Measurements from ENCODE around the gene ANKRD28.

ANKRD28 gene

GRCh38 chr3:15660055-15660935 is 137.5 kb downstream of the ANKRD28 start:
- no peak for DNase-seq (ENCODE audit: low read depth)

DNA sequence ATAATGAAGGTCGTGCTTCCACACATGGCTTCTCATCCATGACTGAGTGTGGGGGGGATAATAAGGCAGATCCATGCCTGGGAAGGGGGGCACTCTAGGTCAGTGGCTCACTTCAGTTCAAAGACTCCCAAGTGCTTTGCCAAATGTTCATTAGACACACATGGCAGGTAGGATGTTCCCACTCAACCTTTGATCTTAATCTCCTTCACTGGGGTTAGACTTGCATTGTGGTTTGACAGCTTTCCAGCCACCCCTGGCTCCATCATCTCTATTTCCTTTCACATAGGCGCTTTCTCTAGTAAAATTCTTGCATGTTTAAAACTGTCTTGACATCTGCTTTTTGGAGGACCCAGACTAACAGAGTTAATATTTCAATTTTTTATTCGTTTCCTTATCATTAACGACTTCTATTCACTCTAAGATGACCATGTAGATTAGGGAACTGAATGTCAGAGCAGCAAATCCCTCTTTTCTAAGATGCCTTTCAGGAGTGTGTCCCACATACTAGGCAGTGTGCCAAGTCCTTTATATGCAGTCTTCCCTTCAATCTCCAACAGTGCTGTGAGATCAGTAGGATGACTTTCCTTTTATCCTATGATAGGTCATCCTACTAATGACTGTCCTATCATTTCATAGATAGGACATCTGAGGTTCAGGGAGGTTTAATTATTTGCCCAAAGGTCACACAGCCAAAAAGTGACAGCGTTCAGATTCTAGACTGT is 138.4 kb downstream of the ANKRD28 start:
- DNase-seq (ENCODE audit: low read depth): no peak

GRCh38 chr3:15657016-15657415 is 140.8 kb downstream of the ANKRD28 start:
- DNase-seq (ENCODE audit: low read depth): no peak

DNA sequence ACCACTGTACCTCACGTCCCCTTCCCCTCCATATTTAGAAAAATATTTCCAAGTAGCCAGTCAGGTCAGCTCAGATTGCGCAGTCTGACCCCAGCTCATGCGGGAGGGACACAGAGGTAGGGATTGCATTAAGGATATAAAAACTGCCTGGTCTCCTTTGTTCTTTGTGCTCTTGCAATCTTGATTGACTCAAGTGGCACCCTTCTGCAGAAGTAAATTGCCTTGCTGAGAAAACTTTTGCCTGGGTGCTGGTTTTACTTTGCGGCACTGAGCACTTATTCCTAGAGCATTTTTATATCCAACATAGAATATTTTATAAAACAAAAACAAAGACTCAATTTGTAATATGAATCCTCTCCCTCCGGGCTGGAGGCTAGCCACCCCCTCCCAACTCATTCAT is 141.4 kb downstream of the ANKRD28 start:
- DNase-seq (ENCODE audit: low read depth): no peak

- DNase-seq (ENCODE audit: low read depth): no peak
These were observed 142.9 kb downstream of the ANKRD28 start for GRCh38 chr3:15654891-15655290.

GRCh38 chr3:15654127-15654526 is 143.7 kb downstream of the ANKRD28 start:
- no peak for DNase-seq (ENCODE audit: low read depth)

GRCh38 chr3:15653321-15653720 is 144.5 kb downstream of the ANKRD28 start:
- DNase-seq (ENCODE audit: low read depth): no peak

- no peak for DNase-seq (ENCODE audit: low read depth)
These were observed 146.4 kb downstream of the ANKRD28 start for GRCh38 chr3:15651396-15651795.

DNA sequence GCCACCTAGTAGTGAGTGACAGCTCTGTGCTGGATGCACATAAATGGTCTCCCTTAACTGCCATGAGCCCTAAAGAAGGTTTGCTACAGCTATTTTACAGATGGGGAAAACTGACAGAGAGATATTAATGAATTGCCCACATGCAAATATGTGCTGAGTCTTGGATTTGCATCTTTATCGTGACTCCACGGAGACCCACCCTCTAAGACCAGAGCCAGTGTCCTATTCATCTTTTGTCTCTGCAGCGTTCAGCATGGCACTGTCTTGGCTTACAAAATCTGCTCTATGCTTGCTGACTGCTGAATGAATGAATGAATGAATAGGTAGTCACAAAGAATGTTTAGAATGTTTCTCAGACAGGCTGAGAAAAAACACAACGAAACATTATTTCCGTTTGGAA is 147.9 kb downstream of the ANKRD28 start:
- DNase-seq (ENCODE audit: low read depth): no peak

DNA sequence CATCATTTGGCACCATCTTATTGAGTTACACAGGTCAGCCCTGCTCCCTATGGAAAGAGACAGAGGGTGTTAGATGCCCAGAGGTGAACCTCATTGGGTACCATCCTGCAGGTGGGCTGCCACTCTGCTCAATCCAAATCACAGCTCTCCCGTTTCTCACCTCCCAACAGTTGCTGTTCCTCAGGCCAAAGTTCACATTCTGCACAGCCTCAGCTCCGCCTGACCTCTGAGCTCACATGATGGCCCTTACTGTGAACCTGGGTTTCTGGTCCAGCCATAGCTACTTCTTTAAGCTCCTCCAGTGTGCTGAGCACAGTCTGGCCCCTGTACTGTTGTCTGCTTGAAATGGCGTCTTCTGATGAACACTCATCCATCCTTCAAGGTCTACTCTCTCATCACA is 148.4 kb downstream of the ANKRD28 start:
- no peak for DNase-seq (ENCODE audit: low read depth)

DNA sequence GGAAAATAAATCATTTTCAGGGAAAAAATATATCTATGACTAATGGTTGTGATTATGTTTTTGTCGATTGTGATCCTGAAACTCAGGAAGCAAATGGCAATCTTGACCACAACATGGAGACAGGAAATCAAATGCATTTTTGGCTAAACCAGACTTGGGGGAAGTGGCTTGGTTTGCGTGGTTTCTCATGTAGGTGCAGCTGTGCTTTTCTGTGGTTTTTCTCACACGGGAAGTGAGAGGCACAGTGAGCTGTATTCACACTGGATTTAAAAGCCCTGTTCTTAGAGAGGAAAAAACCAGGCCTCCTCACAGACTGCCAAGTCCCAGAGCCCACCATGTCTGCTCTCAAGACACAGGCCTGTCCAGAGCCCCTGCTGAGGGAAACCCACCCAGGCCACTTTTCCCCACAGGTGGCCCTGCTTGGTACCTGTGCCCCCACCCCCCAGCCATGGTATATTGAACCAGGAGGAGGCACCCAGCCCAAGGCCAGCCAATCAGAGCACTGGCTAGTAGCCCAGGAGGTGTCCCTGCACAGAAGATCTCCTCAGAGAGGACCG is 150.1 kb downstream of the ANKRD28 start:
- peak; percentile 79 for DNase-seq (ENCODE audit: low read depth)

DNA sequence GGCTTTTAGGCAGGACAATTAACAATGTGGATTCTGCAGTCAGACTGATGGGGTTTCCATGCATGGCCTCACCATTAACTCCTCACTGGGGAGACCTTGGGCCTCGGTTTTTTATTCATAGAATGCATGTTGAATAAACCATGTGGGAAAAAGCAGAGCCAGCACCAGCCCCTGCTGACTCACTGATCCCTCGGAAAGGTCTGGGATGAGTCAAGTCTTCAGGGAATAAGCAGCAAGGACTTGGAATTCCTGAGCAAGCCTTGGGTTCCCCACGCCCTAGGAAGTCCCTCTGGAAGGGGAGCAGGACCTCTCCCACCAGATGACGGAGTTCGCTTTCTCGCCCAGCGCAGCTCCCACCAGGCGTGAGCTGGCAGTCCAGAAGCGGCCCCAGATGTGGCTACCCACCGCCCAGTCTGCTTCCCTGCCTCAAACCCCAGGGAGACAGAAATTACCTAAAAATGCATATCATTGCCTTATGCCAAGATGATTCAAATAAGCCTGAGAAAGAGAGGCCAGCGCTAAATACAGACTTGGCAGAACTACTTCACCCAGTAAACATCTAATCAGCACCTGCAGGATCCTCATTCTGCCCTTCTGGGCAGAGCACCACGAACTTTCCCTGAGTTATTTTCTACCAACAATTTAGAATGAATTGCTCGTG is 150.8 kb downstream of the ANKRD28 start:
- DNase-seq (ENCODE audit: low read depth): peak; percentile 98

DNA sequence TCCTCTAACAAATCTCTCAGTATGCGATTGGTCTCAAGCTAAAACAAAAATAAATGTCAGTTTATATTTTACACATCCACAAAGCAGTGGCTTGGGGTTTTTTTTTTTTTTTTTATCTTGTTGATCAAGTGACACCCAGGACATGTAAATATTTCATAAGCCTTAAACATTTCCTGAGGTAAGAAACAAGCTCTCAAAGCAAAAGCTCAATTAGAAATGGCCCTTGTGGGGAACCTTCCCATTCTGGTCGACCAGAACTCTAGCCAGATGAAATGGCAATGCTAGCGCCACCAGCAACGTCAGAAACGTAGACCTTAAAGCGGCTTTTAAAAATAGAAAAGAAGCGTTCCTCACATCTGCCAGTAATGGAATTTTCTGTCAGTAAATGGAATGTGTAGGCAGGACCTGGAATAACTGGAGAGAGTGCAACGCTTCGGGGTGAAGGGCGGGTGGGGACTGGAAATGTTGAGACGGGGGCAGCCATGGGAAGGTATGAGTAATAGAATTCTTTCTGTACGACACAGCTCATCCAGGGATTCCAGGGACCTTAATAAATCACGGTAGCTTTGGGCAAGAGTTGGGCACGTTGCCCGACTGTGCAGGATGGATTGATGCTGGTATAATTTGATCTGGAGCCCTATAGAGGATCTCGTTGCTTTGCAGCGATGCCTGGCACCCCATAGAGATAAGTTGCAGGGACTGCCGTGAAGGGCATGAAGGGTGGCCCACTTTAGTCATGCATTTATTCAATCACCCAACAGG is 151.9 kb downstream of the ANKRD28 start:
- DNase-seq (ENCODE audit: low read depth): peak; percentile 87

- DNase-seq (ENCODE audit: low read depth): no peak
These were observed 152.5 kb downstream of the ANKRD28 start for GRCh38 chr3:15645246-15645645.

- no peak for DNase-seq (ENCODE audit: low read depth)
These were observed 158.9 kb downstream of the ANKRD28 start for GRCh38 chr3:15638891-15639262.

DNA sequence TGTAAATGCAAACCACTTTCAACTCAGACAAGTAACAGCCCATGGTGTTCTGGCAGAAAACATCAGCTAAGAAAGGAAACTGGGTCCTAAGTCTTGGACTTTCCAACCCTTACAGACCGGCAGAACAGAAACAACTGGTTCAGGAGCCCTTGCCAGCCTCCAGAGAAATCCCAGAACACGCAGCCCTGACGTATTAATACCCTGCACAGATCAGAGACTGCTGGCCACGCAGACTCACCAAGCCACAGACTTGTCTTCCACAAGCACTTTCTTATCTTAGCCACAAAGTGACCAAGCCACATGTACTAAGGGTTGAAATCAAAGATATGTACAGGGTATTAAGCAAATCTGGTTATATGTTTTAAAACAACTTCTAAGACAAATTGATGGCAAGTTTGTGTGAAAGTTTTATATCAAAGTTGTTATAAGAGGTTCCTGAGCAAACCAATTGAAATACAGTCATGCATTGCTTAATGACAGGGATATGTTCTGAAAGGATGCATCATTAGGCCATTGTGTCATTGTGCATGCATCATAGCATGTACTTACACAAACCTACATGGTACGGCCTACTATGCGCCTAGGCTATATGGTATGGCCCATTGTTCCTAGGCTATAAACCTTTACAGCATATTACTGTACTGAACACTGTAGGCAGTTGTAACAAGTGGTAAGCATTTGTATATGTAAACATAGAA is 159.4 kb downstream of the ANKRD28 start:
- DNase-seq (ENCODE audit: low read depth): peak; percentile 50

DNA sequence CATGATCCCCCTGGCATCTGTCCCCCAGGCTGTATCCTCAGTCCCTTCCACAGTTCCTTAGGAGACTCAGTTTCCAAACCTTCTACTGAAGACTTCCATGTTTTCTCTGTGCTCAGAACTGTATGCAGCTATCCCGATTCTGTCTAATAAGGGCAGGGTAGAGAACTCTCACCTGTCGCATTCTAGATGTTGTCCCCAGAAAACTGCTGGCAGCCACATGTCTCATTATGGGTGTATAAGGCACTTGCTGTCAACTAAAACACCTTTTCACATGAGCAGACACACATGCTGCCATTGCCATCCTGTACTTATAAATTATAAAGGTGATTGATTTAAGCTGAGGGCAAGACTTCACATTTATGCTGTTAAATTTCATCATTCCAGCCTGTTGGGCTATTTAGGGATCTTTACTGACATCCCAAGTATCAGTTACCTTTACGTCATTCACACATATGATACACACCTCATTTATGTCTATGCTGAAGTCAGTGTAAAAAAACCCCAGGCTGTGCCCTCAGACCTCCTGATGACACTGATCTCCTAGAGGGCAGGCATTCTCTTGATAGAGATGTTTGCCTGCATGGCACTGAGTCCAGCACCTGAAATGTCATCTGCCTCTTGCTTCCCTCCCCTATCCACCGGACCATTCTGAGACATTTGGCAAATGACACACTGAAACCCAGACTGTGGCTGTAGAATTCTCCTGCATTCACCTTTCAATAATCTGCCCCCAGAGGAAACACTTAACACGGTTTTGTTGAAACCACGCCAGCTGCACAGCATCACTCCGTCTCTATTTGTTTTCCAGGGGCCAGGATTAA is 160.4 kb downstream of the ANKRD28 start:
- DNase-seq (ENCODE audit: low read depth): no peak

DNA sequence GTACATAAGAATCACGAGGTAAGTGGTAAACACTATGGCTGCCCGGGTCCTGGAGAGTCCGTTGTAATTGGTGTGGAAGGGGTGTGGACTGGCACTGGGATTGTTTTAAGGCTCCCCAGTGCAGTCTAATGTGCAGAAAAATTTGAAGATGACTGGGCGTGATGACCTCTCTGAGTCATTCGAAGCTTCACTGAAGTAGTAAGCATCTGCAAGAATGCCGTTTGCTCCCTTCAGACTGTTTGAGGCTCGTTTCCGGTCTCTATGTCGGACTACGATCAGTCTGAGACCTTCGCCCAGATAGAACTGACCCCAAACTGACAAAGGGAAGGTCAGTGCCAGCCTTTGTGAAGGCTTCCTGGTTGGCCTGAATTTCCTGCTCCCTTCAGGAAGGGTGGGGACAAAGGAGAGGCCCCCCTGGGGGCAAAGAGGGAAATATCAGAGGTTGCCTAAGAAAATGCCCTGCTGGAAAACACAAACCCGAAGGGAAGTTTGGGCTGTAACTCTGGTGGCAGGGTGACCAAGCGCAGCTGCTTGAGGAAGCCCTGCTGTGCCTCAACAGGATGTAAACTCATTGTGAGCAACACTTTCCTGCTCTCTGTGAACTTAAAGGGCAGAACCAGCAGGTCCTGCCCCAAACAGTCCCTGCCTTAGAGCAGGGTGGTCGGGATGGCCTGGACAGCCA is 161.6 kb downstream of the ANKRD28 start:
- peak; percentile 89 for DNase-seq (ENCODE audit: low read depth)

GRCh38 chr3:15635121-15635661 is 162.6 kb downstream of the ANKRD28 start:
- DNase-seq (ENCODE audit: low read depth): peak; percentile 87

Data from fibroblast of gingiva (primary cell).